ENCODE data around the gene NLRC5. TPM values are rescaled to one million over a fixed set of nuclear protein-coding genes. Genes with fewer than 3 reads are reported as not detected.

NLRC5 gene
- polyA plus RNA-seq, 1 experiment: 19.2 TPM

GRCh38 chr16:57102888-57103851 is 113.8 kb downstream of the NLRC5 start:
- no peak for DNase-seq (ENCODE audit: low read depth)
- POLR2A ChIA-PET: interaction anchor here (0.6 kb wide), 1 partner anchor 9 kb away, joined by 19 read pairs; no protein-coding TSS in a partner anchor
- Histone ChIP-seq H3K27me3 (ENCODE audit: control insufficient read depth, insufficient read depth, low read length) (no peaks in the 10 kb centered on the region), H3K36me3 (ENCODE audit: control insufficient read depth, insufficient read depth, low read length) (no peaks in the 10 kb centered on the region), H3K4me3 (ENCODE audit: low read depth, low read length) (no peak overlapping the region)
- TF ChIP-seq, protein P1, sequence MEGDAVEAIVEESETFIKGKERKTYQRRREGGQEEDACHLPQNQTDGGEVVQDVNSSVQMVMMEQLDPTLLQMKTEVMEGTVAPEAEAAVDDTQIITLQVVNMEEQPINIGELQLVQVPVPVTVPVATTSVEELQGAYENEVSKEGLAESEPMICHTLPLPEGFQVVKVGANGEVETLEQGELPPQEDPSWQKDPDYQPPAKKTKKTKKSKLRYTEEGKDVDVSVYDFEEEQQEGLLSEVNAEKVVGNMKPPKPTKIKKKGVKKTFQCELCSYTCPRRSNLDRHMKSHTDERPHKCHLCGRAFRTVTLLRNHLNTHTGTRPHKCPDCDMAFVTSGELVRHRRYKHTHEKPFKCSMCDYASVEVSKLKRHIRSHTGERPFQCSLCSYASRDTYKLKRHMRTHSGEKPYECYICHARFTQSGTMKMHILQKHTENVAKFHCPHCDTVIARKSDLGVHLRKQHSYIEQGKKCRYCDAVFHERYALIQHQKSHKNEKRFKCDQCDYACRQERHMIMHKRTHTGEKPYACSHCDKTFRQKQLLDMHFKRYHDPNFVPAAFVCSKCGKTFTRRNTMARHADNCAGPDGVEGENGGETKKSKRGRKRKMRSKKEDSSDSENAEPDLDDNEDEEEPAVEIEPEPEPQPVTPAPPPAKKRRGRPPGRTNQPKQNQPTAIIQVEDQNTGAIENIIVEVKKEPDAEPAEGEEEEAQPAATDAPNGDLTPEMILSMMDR (IDR thresholded peaks at IDR 0.05; ENCODE audit: insufficient read depth, low read depth, low read length): no peak
- CTCF ChIA-PET: interaction anchor here (0.7 to 3.8 kb wide), 4 partner anchors 10 to 16 kb away, joined by 4 to 15 read pairs (median 4); partner anchors contain the start of gene CPNE2

- DNase-seq (ENCODE audit: low read depth): no peak
- TF ChIP-seq, protein P1 (IDR thresholded peaks at IDR 0.05; ENCODE audit: insufficient read depth, low read depth, low read length): no peak
- Histone ChIP-seq H3K36me3 (ENCODE audit: control insufficient read depth, insufficient read depth, low read length) (no peaks in the 10 kb centered on the region), H3K27me3 (ENCODE audit: control insufficient read depth, insufficient read depth, low read length) (no peaks in the 10 kb centered on the region), H3K4me3 (ENCODE audit: low read depth, low read length) (no peak overlapping the region)
- CTCF ChIA-PET: interaction anchor here (0.8 to 1.7 kb wide), 3 partner anchors 11 to 20 kb away, joined by 3 to 4 read pairs (median 4); partner anchors contain the start of gene CPNE2
- POLR2A ChIA-PET: no interaction called here
These were observed 115.3 kb downstream of the NLRC5 start for GRCh38 chr16:57104706-57105105.

- DNase-seq (ENCODE audit: low read depth): no peak
- CTCF ChIA-PET: interaction anchor here (0.8 to 2.3 kb wide), 4 partner anchors 11 to 21 kb away, joined by 3 to 8 read pairs (median 4); partner anchors contain the start of gene CPNE2
- no peaks in the 10 kb centered on the region for H3K36me3 ChIP-seq (ENCODE audit: control insufficient read depth, insufficient read depth, low read length)
- no peaks in the 10 kb centered on the region for H3K27me3 ChIP-seq (ENCODE audit: control insufficient read depth, insufficient read depth, low read length)
- POLR2A ChIA-PET: no interaction called here
- TF ChIP-seq, protein P1 (IDR thresholded peaks at IDR 0.05; ENCODE audit: insufficient read depth, low read depth, low read length): no peak
- H3K4me3 ChIP-seq (ENCODE audit: low read depth, low read length): no peak overlapping the region
These were observed 115.8 kb downstream of the NLRC5 start for GRCh38 chr16:57105184-57105583.

DNA sequence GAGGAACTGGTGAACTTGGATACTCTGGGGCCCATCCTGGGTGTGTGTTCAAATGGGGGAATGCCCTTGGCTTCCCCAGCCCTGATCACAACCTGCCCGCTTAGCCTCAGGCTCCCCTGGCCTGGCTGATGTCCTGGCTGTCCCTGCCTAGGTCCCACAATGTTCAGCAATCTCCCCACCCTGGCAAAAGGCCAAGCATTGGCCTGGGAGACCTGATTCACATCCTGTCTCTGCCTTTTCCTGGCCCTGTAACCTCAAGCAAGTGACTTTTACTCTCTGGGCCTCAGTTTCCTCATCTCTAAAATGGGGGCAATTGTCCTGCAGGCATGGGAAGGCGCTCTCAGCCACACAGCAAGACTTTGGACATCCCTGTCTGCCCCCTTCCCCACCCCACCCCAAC is 117.4 kb downstream of the NLRC5 start:
- H3K4me3 ChIP-seq (ENCODE audit: low read depth, low read length): no peak overlapping the region
- H3K27me3 ChIP-seq (ENCODE audit: control insufficient read depth, insufficient read depth, low read length): no peaks in the 10 kb centered on the region
- no peak for DNase-seq (ENCODE audit: low read depth)
- TF ChIP-seq, protein P1 (IDR thresholded peaks at IDR 0.05; ENCODE audit: insufficient read depth, low read depth, low read length): no peak
- ChIA-PET CTCF (interaction anchor here (1.4 to 2.3 kb wide), 3 partner anchors 10 to 22 kb away, joined by 4 to 8 read pairs (median 6); partner anchors contain the start of gene CPNE2), POLR2A (no interaction called here)
- H3K36me3 ChIP-seq (ENCODE audit: control insufficient read depth, insufficient read depth, low read length): no peaks in the 10 kb centered on the region

DNA sequence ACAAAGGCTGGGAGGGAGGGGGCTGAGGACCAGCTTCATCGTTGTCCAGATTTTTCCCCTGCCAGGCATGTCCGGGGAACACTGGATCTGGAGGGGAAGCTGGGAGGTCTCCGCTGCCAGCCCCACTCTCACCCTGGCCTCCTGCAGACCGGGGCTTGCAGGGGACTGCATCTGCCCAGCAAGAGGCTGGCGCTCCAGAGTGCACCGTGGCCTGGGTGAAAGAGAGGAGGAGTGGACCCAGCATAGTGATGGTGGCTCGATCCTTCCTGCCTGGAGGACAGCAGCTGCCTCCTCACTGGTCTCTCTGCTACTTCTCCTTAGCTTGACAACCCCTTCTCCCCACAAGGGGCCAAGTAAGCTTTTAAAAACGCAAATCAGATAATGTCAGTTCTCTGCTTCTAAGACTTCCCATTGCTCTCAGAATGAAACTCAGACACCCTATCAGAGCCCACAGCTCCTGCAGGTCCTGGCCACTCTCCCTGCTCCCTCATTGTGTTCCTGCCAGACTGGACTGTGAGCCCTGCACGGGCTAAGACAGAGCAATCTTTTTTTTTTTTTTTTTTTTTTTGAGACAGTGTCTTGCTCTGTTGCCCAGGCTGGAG is 118.1 kb downstream of the NLRC5 start:
- DNase-seq (ENCODE audit: low read depth): no peak
- H3K36me3 ChIP-seq (ENCODE audit: control insufficient read depth, insufficient read depth, low read length): no peaks in the 10 kb centered on the region
- CTCF ChIA-PET: interaction anchor here (0.7 to 2.3 kb wide), 4 partner anchors 11 to 23 kb away, joined by 3 to 8 read pairs (median 5); partner anchors contain the start of gene CPNE2
- no peaks in the 10 kb centered on the region for H3K27me3 ChIP-seq (ENCODE audit: control insufficient read depth, insufficient read depth, low read length)
- no peak overlapping the region for H3K4me3 ChIP-seq (ENCODE audit: low read depth, low read length)
- POLR2A ChIA-PET: no interaction called here
- TF ChIP-seq, protein P1 (IDR thresholded peaks at IDR 0.05; ENCODE audit: insufficient read depth, low read depth, low read length): no peak

Data from BJ (cell line).